Panc1 (cell line): ENCODE data around the gene CTF1. TPM values are rescaled to one million over a fixed set of nuclear protein-coding genes. Genes with fewer than 3 reads are reported as not detected.

Source experiments
- ATAC-seq: fragments of 200-7000 bp; cut with Tn5 transposase; 2 replicates; pipeline ENCODE4 v1.9.1; 2020; ENCODE audit warnings: mild to moderate bottlenecking, moderate library complexity
- BruUV-seq: library from RNA; stranded (reverse); fragments of 400-500 nt; replicated peaks from 2 replicates; lab custom pipeline; 2021; lab: Mats Ljungman, UMichigan
- CTCF ChIA-PET: fragments of 300-600 bp; sonication (Branson Sonifier 250); formaldehyde crosslinking; loops from one replicate; lab custom pipeline; 2022; ENCODE audit warnings: antibody characterized with exemption; lab: Charles Lee
- POLR2A ChIA-PET: fragments of 300-600 bp; sonication (Branson Sonifier 250); formaldehyde crosslinking; loops from one replicate; lab custom pipeline; 2022; ENCODE audit warnings: antibody characterized with exemption; lab: Charles Lee
- DNase-seq: peaks from one replicate; pipeline ENCODE4 v3.0.0-alpha.2; 2010; ENCODE audit warnings: low read depth, low spot score
- H3K27ac ChIP-seq: 2 replicates; pipeline ENCODE4 v1.5.1; 2011; ENCODE audit warnings: mild to moderate bottlenecking, low read length, inconsistent platforms
- H3K27me3 ChIP-seq: fragments of 200-500 bp; sonication (Bioruptor generic); 2 replicates; pipeline ENCODE4 v1.6.0; 2014; ENCODE audit warnings: low read length, inconsistent platforms; ENCODE audit not compliant: control insufficient read depth, insufficient read depth
- H3K36me3 ChIP-seq: fragments of 200-500 bp; sonication (Bioruptor generic); 2 replicates; pipeline ENCODE4 v1.5.1; 2014; ENCODE audit warnings: inconsistent platforms, mild to moderate bottlenecking, low read length, moderate library complexity; ENCODE audit not compliant: control insufficient read depth, insufficient read depth
- H3K4me1 ChIP-seq: 2 replicates; pipeline ENCODE4 v1.5.1; 2011; ENCODE audit warnings: inconsistent platforms, mild to moderate bottlenecking, low read length, moderate library complexity; ENCODE audit not compliant: control insufficient read depth, insufficient read depth
- H3K4me3 ChIP-seq, 2 experiments: 2 replicates each; pipeline ENCODE4 v1.5.1; 2011 to 2012; ENCODE audit warnings: low read depth in 2 of 2, low read length in 2 of 2, mild to moderate bottlenecking in 2 of 2, inconsistent platforms in 1 of 2, moderate library complexity in 1 of 2
- H3K9me3 ChIP-seq: fragments of 200-500 bp; sonication (Bioruptor generic); 2 replicates; pipeline ENCODE4 v1.5.1; 2014; ENCODE audit warnings: low read depth, mild to moderate bottlenecking, inconsistent platforms, low read length, moderate library complexity; ENCODE audit not compliant: control insufficient read depth, insufficient read depth
- CTCF ChIP-seq: fragments of 450-650 bp; IDR thresholded peaks from 2 replicates; pipeline ENCODE4 v1.5.1; 2017; ENCODE audit warnings: mild to moderate bottlenecking
- POLR2AphosphoS5 ChIP-seq: IDR thresholded peaks from 2 replicates; pipeline ENCODE4 v1.6.1; 2012; ENCODE audit warnings: mild to moderate bottlenecking, low read depth, low read length, moderate library complexity
- REST ChIP-seq, 2 experiments: IDR thresholded peaks; 2 replicates each; pipeline ENCODE4 v1.6.1; 2011 to 2012; ENCODE audit warnings: low read depth in 2 of 2, control low read depth in 1 of 2, low read length in 1 of 2, mild to moderate bottlenecking in 1 of 2, moderate library complexity in 1 of 2; ENCODE audit not compliant: insufficient read depth in 1 of 2
- SIN3A ChIP-seq: IDR thresholded peaks from 2 replicates; pipeline ENCODE4 v1.6.1; 2012; ENCODE audit warnings: low read depth, mild to moderate bottlenecking, low read length, moderate library complexity, borderline replicate concordance; ENCODE audit not compliant: insufficient read depth
- TCF7L2 ChIP-seq: IDR thresholded peaks from 2 replicates; pipeline ENCODE4 v1.6.1; 2011; ENCODE audit warnings: mild to moderate bottlenecking, low read depth, low read length, inconsistent platforms
- in situ Hi-C: cut with HindIII; loops from 2 replicates; pipeline ENCODE4 v1.10.0; 2016; ENCODE audit warnings: low sequenced_read_pairs, low pct_unique_long_range_greater_than_20kb
- intact Hi-C: fragments of 100-400 bp; cut with micrococcal nuclease; formaldehyde crosslinking; loops from one replicate; pipeline ENCODE4 v1.10.0; 2022; ENCODE audit not compliant: unreplicated experiment
- total RNA-seq: library from RNA; stranded (reverse); gene quantifications from one replicate; pipeline ENCODE4 v1.2.1, GENCODE V29; 2021; ENCODE audit not compliant: unreplicated experiment

Gene CTF1
- total RNA-seq, 1 experiment from 2014 or later = 2.9 TPM

GRCh38 chr16:30887927-30888326, 8.5 kb upstream of the CTF1 start:
- intact Hi-C loops = no loop called here
- peaks cover 4% of the 10 kb centered on the region; the same call in 1 of the 2 replicates for H3K4me1 ChIP-seq
- no peaks in the 10 kb centered on the region for H3K9me3 ChIP-seq
- no peaks in the 10 kb centered on the region for H3K27me3 ChIP-seq
- in situ Hi-C loops = no loop called here
- POLR2A ChIA-PET = no interaction called here
- ATAC-seq = 0 out of 2 replicates have a peak, but pooled peaks have one; percentile 6
- no peak overlapping the region for H3K27ac ChIP-seq
- no peaks in the 10 kb centered on the region for H3K36me3 ChIP-seq
- TF ChIP-seq POLR2AphosphoS5 (no peak), REST (IDR thresholded peaks at IDR 0.05; ENCODE audit: insufficient read depth in 1 of 2, low read depth in 2 of 2, low read length in 1 of 2) (no peak), TCF7L2 (no peak), SIN3A (no peak), CTCF (no peak)
- no TSS peak for BruUV-seq
- no peak for DNase-seq
- H3K4me3 ChIP-seq = no peak overlapping the region
- CTCF ChIA-PET = no interaction called here

- no TSS peak for BruUV-seq
- CTCF ChIA-PET = no interaction called here
- POLR2A ChIA-PET = no interaction called here
Observed at GRCh38 chr16:30888856-30889499, 7.4 kb upstream of the CTF1 start.

More at GRCh38 chr16:30888856-30889499, 7.4 kb upstream of the CTF1 start:
- peaks cover 7% of the 10 kb centered on the region; the same call in 1 of the 2 replicates for H3K4me1 ChIP-seq
- in situ Hi-C loops (no loop called here), intact Hi-C loops (no loop called here)
- H3K36me3 ChIP-seq = no peaks in the 10 kb centered on the region
- no peak overlapping the region for H3K27ac ChIP-seq
- no peaks in the 10 kb centered on the region for H3K27me3 ChIP-seq
- no peak overlapping the region for H3K4me3 ChIP-seq
- no peak for ATAC-seq
- no peaks in the 10 kb centered on the region for H3K9me3 ChIP-seq
- no peak for DNase-seq
- TF ChIP-seq POLR2AphosphoS5 (no peak), REST (IDR thresholded peaks at IDR 0.05; ENCODE audit: insufficient read depth in 1 of 2, low read depth in 2 of 2, low read length in 1 of 2) (no peak), CTCF (no peak), SIN3A (no peak), TCF7L2 (no peak)
